Measurements from ENCODE around the gene PSMD10.

- TF ChIP-seq CTCF (IDR thresholded peaks at IDR 0.05) (no peak), POLR2A (IDR thresholded peaks at IDR 0.05) (no peak)
Measured at GRCh38 chrX:108132876-108133275, 41.5 kb upstream of the PSMD10 start.
